Measurements from ENCODE around the gene MEIS3.
"Not testable (repeated sequence)": the region's sequence is repeated elsewhere in the genome, so short reads cannot be mapped to it uniquely, and the experiment has no call there.

DNA sequence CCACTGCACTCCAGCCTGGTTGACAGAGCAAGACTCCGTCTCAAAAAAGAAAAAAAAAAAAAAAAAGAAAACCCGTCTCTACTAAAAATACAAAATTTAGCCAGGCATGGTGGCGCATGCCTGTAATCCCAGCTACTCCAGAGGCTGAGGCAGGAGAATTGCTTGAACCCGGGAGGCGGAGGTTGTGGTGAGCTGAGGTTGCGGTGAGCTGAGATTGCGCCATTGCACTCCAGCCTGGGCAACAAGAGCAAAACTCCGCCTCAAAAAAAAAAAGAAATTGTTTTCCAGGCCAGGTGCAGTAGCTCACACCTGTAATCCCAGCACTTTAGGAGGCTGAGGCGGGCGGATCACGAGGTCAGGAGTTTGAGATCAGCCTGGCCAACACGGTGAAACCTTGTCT lies 32.7 kb downstream of the MEIS3 start:
- not testable (repeated sequence) for TF ChIP-seq GABPA (IDR thresholded peaks at IDR 0.05; ENCODE audit: low read depth)
- TF ChIP-seq, protein P1, sequence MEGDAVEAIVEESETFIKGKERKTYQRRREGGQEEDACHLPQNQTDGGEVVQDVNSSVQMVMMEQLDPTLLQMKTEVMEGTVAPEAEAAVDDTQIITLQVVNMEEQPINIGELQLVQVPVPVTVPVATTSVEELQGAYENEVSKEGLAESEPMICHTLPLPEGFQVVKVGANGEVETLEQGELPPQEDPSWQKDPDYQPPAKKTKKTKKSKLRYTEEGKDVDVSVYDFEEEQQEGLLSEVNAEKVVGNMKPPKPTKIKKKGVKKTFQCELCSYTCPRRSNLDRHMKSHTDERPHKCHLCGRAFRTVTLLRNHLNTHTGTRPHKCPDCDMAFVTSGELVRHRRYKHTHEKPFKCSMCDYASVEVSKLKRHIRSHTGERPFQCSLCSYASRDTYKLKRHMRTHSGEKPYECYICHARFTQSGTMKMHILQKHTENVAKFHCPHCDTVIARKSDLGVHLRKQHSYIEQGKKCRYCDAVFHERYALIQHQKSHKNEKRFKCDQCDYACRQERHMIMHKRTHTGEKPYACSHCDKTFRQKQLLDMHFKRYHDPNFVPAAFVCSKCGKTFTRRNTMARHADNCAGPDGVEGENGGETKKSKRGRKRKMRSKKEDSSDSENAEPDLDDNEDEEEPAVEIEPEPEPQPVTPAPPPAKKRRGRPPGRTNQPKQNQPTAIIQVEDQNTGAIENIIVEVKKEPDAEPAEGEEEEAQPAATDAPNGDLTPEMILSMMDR (IDR thresholded peaks at IDR 0.05; ENCODE audit: insufficient read depth, low read length) = not testable (repeated sequence)

Data from HL-60 (cell line).